NCI-H69 (cell line): ENCODE data around the gene ELL.

Experiments used
- DNase-seq: peaks from one replicate; lab custom pipeline; 2025; lab: John Stamatoyannopoulos, UW

The ELL gene

GRCh38 chr19:18397242-18398202, 124.3 kb downstream of the ELL start, which contains the start of gene LRRC25:
TSS of gene LRRC25 (minus strand) at chr19:18397622. CDS start at chr19:18396963, 659 bp downstream.
- peak; percentile 41 for DNase-seq

GRCh38 chr19:18396471-18397241, 125.2 kb downstream of the ELL start:
- DNase-seq = no peak

GRCh38 chr19:18393836-18394235, 128.0 kb downstream of the ELL start:
- DNase-seq = no peak

GRCh38 chr19:18392926-18393325, 128.9 kb downstream of the ELL start:
- no peak for DNase-seq
